H1 (cell line): ENCODE measurements around the gene CCNYL1. TPM values are rescaled to one million over a fixed set of nuclear protein-coding genes. Genes with fewer than 3 reads are reported as not detected.

Experiments used
- CTCF ChIA-PET: fragments of 300-600 bp; sonication (Branson Sonifier 250); formaldehyde crosslinking; loops from one replicate; lab custom pipeline; 2021; ENCODE audit not compliant: partially characterized antibody; lab: Charles Lee
- POLR2A ChIA-PET: fragments of 300-600 bp; sonication (Branson Sonifier 250); formaldehyde crosslinking; loops from one replicate; lab custom pipeline; 2021; ENCODE audit warnings: inconsistent platforms; ENCODE audit not compliant: partially characterized antibody; lab: Charles Lee
- DNase-seq, 2 experiments: peaks; one replicate each; pipeline versions ENCODE4 v3.0.0 to v3.0.0-alpha.2; 2010 to 2022; ENCODE audit warnings: low spot score in 2 of 2, low read depth in 1 of 2, mixed read lengths in 1 of 2
- FAIRE-seq: peaks from 2 replicates; lab custom pipeline; 2011; peaks lifted over from hg19 to GRCh38; lab: Jason Lieb, UNC
- H2AFZ ChIP-seq: 2 replicates; pipeline ENCODE4 v1.8.1; 2012; ENCODE audit warnings: low read length, inconsistent platforms
- H2AK5ac ChIP-seq: 2 replicates; pipeline ENCODE4 v1.6.1; 2013; ENCODE audit warnings: low read depth, low read length
- H2BK120ac ChIP-seq: replicated peaks from 2 replicates; pipeline ENCODE3; 2013; ENCODE audit warnings: low read depth, low read length, inconsistent platforms
- H2BK12ac ChIP-seq: 2 replicates; pipeline ENCODE4 v1.6.1; 2013; ENCODE audit warnings: low read depth, low read length
- H2BK15ac ChIP-seq: 2 replicates; pipeline ENCODE4 v1.6.1; 2013; ENCODE audit warnings: low read length
- H2BK20ac ChIP-seq: 2 replicates; pipeline ENCODE4 v1.6.1; 2013; ENCODE audit warnings: low read length
- H2BK5ac ChIP-seq: 2 replicates; pipeline ENCODE4 v1.6.1; 2013; ENCODE audit warnings: low read depth, low read length
- H3K14ac ChIP-seq: 2 replicates; pipeline ENCODE4 v1.6.1; 2013; ENCODE audit warnings: inconsistent platforms; ENCODE audit not compliant: insufficient read length
- H3K18ac ChIP-seq: 2 replicates; pipeline ENCODE4 v1.6.1; 2013; ENCODE audit warnings: low read length; ENCODE audit errors: extremely low read depth
- H3K23ac ChIP-seq: 2 replicates; pipeline ENCODE4 v1.6.1; 2013; ENCODE audit warnings: inconsistent platforms; ENCODE audit not compliant: insufficient read length
- H3K23me2 ChIP-seq: 2 replicates; pipeline ENCODE4 v1.6.1; 2013; ENCODE audit warnings: low read depth, low read length
- H3K27ac ChIP-seq: 2 replicates; pipeline ENCODE4 v1.6.1; 2011; ENCODE audit warnings: low read depth, low read length, inconsistent platforms
- H3K27me3 ChIP-seq, 4 experiments: replicated peaks in 1 of 4; 1 replicate in 1 of 4; 2 replicates in 3 of 4; pipeline versions ENCODE4 v1.6.1 to v1.8.1; 2011 to 2013; ENCODE audit warnings: low read length in 3 of 4, mild to moderate bottlenecking in 3 of 4, inconsistent platforms in 2 of 4, mixed read lengths in 2 of 4, moderate library complexity in 1 of 4; ENCODE audit not compliant: control insufficient read depth in 3 of 4, insufficient read depth in 3 of 4; ENCODE audit errors: extremely low read depth in 1 of 4
- H3K36me3 ChIP-seq, 4 experiments: 2 replicates each; pipeline versions ENCODE4 v1.6.1 to v1.8.1; 2011 to 2013; ENCODE audit warnings: mild to moderate bottlenecking in 4 of 4, low read length in 3 of 4, moderate library complexity in 2 of 4, control low read depth in 1 of 4, inconsistent platforms in 1 of 4; ENCODE audit not compliant: insufficient read depth in 4 of 4, control insufficient read depth in 2 of 4
- H3K4ac ChIP-seq: replicated peaks from 2 replicates; pipeline ENCODE3; 2013; ENCODE audit warnings: low read length, low read depth, mixed read lengths, inconsistent platforms; ENCODE audit not compliant: insufficient read length
- H3K4me1 ChIP-seq, 4 experiments: replicated peaks in 1 of 4; 1 replicate in 1 of 4; 2 replicates in 3 of 4; pipeline versions ENCODE4 v1.6.1 to v1.8.1; 2011 to 2013; ENCODE audit warnings: low read length in 3 of 4, inconsistent platforms in 2 of 4, mixed read lengths in 1 of 4; ENCODE audit not compliant: insufficient read depth in 4 of 4, control insufficient read depth in 3 of 4
- H3K4me2 ChIP-seq, 2 experiments: 2 replicates each; pipeline versions ENCODE4 v1.6.1 to v1.8.1; 2011 to 2013; ENCODE audit warnings: low read depth in 2 of 2, low read length in 2 of 2, control low read depth in 1 of 2, inconsistent platforms in 1 of 2, mild to moderate bottlenecking in 1 of 2; ENCODE audit not compliant: insufficient read depth in 1 of 2
- H3K4me3 ChIP-seq, 4 experiments: fragments of 200-600, 300-600 bp in 1 of 4; sonication (generic), shearing (Covaris generic), sonication (Bioruptor Twin) in 1 of 4; 2 replicates each; pipeline versions ENCODE4 v1.5.1 to v1.8.1; 2011 to 2016; ENCODE audit warnings: low read length in 4 of 4, low read depth in 3 of 4, control low read depth in 2 of 4, inconsistent platforms in 2 of 4, mild to moderate bottlenecking in 2 of 4, mixed read lengths in 1 of 4, moderate library complexity in 1 of 4; ENCODE audit not compliant: insufficient read depth in 2 of 4; ENCODE audit errors: extremely low read depth in 1 of 4
- H3K56ac ChIP-seq: replicated peaks from 2 replicates; pipeline ENCODE3; 2013; ENCODE audit warnings: low read depth, mild to moderate bottlenecking, mixed read lengths, low read length, inconsistent platforms; ENCODE audit not compliant: insufficient read length
- H3K79me1 ChIP-seq: 2 replicates; pipeline ENCODE4 v1.6.1; 2013; ENCODE audit warnings: low read depth, low read length, control low read depth
- H3K79me2 ChIP-seq, 2 experiments: 2 replicates each; pipeline versions ENCODE4 v1.6.1 to v1.8.1; 2012 to 2013; ENCODE audit warnings: low read length in 2 of 2, mild to moderate bottlenecking in 2 of 2, inconsistent platforms in 1 of 2; ENCODE audit not compliant: insufficient read depth in 2 of 2, control insufficient read depth in 1 of 2
- H3K9ac ChIP-seq, 4 experiments: replicated peaks in 1 of 4; 1 replicate in 1 of 4; 2 replicates in 3 of 4; pipeline versions ENCODE4 v1.6.1 to v1.8.1; 2011 to 2013; ENCODE audit warnings: low read depth in 3 of 4, low read length in 3 of 4, control low read depth in 2 of 4, mild to moderate bottlenecking in 2 of 4, moderate library complexity in 2 of 4, inconsistent platforms in 1 of 4; ENCODE audit errors: extremely low read depth in 1 of 4
- H3K9me3 ChIP-seq, 2 experiments: 2 replicates each; pipeline versions ENCODE4 v1.6.1 to v1.8.1; 2012 to 2013; ENCODE audit warnings: mild to moderate bottlenecking in 2 of 2, moderate library complexity in 2 of 2, control low read depth in 1 of 2, inconsistent platforms in 1 of 2, low read depth in 1 of 2, low read length in 1 of 2, mixed read lengths in 1 of 2; ENCODE audit not compliant: insufficient read depth in 2 of 2
- H4K20me1 ChIP-seq, 2 experiments: replicated peaks in 1 of 2; 2 replicates each; pipeline versions ENCODE3 to v1.8.1; 2011 to 2013; ENCODE audit warnings: inconsistent platforms in 2 of 2, low read length in 2 of 2, mild to moderate bottlenecking in 1 of 2; ENCODE audit not compliant: insufficient read depth in 2 of 2, control insufficient read depth in 1 of 2
- H4K5ac ChIP-seq: 2 replicates; pipeline ENCODE4 v1.6.1; 2013; ENCODE audit warnings: low read length, low read depth, mixed read lengths, inconsistent platforms; ENCODE audit not compliant: insufficient read length
- H4K8ac ChIP-seq: 2 replicates; pipeline ENCODE4 v1.8.0; 2013; ENCODE audit warnings: mild to moderate bottlenecking, moderate library complexity, low read length, inconsistent platforms; ENCODE audit not compliant: insufficient read depth; ENCODE audit errors: extremely low read depth
- H4K91ac ChIP-seq: replicated peaks from 2 replicates; pipeline ENCODE3; 2013; ENCODE audit warnings: low read length, mixed read lengths, inconsistent platforms; ENCODE audit not compliant: insufficient read length
- BRCA1 ChIP-seq: IDR thresholded peaks from 2 replicates; pipeline ENCODE4 v1.6.1; 2012; ENCODE audit warnings: low read depth, low read length, improper control_type of control experiment
- EP300 ChIP-seq, 2 experiments: IDR thresholded peaks; 1 replicate in 1 of 2; 2 replicates in 1 of 2; pipeline ENCODE4 v1.6.1; 2011 to 2012; ENCODE audit warnings: low read depth in 2 of 2, low read length in 2 of 2, mild to moderate bottlenecking in 2 of 2, borderline replicate concordance in 1 of 2, inconsistent platforms in 1 of 2, moderate library complexity in 1 of 2
- KDM1A ChIP-seq: fragments of 200-600, 300-600 bp; sonication (generic); IDR thresholded peaks from 2 replicates; pipeline ENCODE4 v1.7.1; 2016; ENCODE audit warnings: mild to moderate bottlenecking, low read length, borderline replicate concordance
- MAFK ChIP-seq: IDR thresholded peaks from 2 replicates; pipeline ENCODE4 v1.6.1; 2012; ENCODE audit warnings: low read depth, mild to moderate bottlenecking, improper control_type of control experiment, low read length
- POLR2A ChIP-seq, 2 experiments: IDR thresholded peaks; 1 replicate in 1 of 2; 2 replicates in 1 of 2; pipeline ENCODE4 v1.6.1; 2011; ENCODE audit warnings: low read depth in 2 of 2, low read length in 2 of 2, mild to moderate bottlenecking in 2 of 2; ENCODE audit errors: control extremely low read depth in 1 of 2
- YY1 ChIP-seq: IDR thresholded peaks from 2 replicates; pipeline ENCODE4 v1.6.1; 2011; ENCODE audit warnings: low read depth, mild to moderate bottlenecking, low read length
- WGBS, 2 experiments: shearing (Covaris generic) in 1 of 2; methylation state at CpG; one replicate each; pipeline versions ENCODE4 v1.1.6 to v1.1.7; 2013 to 2015; ENCODE audit warnings: low lambda C conversion rate in 2 of 2, mixed read lengths in 2 of 2, inconsistent platforms in 1 of 2, low coverage in 1 of 2, missing lambda C conversion rate in 1 of 2; ENCODE audit not compliant: insufficient replicate concordance in 2 of 2, insufficient coverage in 1 of 2, insufficient read length in 1 of 2; ENCODE audit errors: extremely low coverage in 1 of 2, missing lambda C conversion rate in 1 of 2; 5-methylcytosine and 5-hydroxymethylcytosine counted together
- polyA plus RNA-seq, 7 experiments: library from polyadenylated mRNA; depleted of rRNA in 3 of 7; stranded (reverse) in 5 of 7; unstranded in 2 of 7; fragments of >200 nt in 5 of 7; fragments of 200-250 nt in 2 of 7; gene quantifications; 1 replicate in 5 of 7; 2 replicates in 1 of 7; 4 replicates in 1 of 7; pipeline versions ENCODE4 v1.2.1 to v1.2.3, GENCODE V29; 2011 to 2013; ENCODE audit warnings: missing spikeins in 2 of 7, mixed read lengths in 2 of 7
- total RNA-seq: library from RNA; stranded (reverse); fragmentation: NEBNext Ultra II Directional; extraction: Animal tissue kit (Norgen Biotek cat#: 25700); gene quantifications from 2 replicates; pipeline ENCODE4 v1.2.1, GENCODE V29; 2021
- TF ChIP-seq, protein P1 (sequence below), 3 experiments: IDR thresholded peaks; 1 replicate in 2 of 3; 2 replicates in 1 of 3; pipeline versions ENCODE4 v1.5.1 to v1.6.1; 2011; ENCODE audit warnings: low read length in 3 of 3, mild to moderate bottlenecking in 3 of 3, inconsistent platforms in 2 of 3, low read depth in 1 of 3, moderate library complexity in 1 of 3; ENCODE audit not compliant: insufficient read depth in 1 of 3; ENCODE audit errors: control extremely low read depth in 1 of 3

CCNYL1 gene
- total and polyA plus RNA-seq, 2 of the 8 experiments (the other 6 are each of a cell fraction or from before 2014, with no cell fraction given): 13.3 to 35.4 TPM

DNA sequence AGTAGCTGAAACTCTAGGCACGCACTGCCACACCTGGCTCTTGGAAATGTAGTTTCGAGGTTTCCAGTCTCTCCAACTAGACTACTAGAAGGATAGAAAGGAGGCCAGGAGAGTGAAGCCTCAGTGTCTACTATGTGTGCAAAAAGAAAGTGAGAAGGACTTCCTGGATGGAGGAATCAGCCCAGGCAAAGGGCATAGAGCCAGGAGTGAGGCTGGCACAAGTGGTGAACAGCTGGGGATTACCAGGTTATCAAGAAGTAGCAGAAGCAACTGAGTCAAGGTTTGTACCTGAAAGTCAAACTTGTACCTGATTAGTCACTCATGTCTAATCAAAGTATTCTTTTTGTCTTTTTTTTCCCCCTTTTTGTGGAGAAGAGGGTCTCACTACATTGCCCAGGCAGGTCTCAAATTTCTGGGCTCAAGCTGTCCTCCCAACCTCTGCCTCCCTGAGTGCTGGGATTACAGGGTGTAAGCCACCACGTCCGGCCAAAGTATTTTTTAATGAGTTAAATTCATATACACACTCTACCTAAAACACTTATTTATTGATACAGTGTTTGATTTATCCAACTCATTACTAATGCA lies 67.0 kb downstream of the CCNYL1 start:
- H2AFZ ChIP-seq: no peak overlapping the region
- H3K9me3 ChIP-seq: no peaks in the 10 kb centered on the region
- H3K4me3 ChIP-seq: no peak overlapping the region
- H3K27ac ChIP-seq: no peak overlapping the region
- H2BK15ac ChIP-seq: no peak overlapping the region
- no peak for TF ChIP-seq KDM1A
- no peak for TF ChIP-seq BRCA1
- TF ChIP-seq, protein P1, sequence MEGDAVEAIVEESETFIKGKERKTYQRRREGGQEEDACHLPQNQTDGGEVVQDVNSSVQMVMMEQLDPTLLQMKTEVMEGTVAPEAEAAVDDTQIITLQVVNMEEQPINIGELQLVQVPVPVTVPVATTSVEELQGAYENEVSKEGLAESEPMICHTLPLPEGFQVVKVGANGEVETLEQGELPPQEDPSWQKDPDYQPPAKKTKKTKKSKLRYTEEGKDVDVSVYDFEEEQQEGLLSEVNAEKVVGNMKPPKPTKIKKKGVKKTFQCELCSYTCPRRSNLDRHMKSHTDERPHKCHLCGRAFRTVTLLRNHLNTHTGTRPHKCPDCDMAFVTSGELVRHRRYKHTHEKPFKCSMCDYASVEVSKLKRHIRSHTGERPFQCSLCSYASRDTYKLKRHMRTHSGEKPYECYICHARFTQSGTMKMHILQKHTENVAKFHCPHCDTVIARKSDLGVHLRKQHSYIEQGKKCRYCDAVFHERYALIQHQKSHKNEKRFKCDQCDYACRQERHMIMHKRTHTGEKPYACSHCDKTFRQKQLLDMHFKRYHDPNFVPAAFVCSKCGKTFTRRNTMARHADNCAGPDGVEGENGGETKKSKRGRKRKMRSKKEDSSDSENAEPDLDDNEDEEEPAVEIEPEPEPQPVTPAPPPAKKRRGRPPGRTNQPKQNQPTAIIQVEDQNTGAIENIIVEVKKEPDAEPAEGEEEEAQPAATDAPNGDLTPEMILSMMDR (IDR thresholded peaks at IDR 0.05; ENCODE audit: control extremely low read depth in 1 of 3, insufficient read depth in 1 of 3, low read depth in 1 of 3, low read length in 3 of 3): no peak
- TF ChIP-seq EP300 (IDR thresholded peaks at IDR 0.05; ENCODE audit: borderline replicate concordance in 1 of 2, low read depth in 2 of 2, low read length in 2 of 2): no peak
- no peak for TF ChIP-seq POLR2A (IDR thresholded peaks at IDR 0.05; ENCODE audit: control extremely low read depth in 1 of 2, low read depth in 2 of 2, low read length in 2 of 2)
- TF ChIP-seq YY1: no peak
- TF ChIP-seq MAFK: no peak
- H2AK5ac ChIP-seq: no peak overlapping the region
- ChIA-PET POLR2A (interaction anchor here (0.8 to 1.9 kb wide), 3 partner anchors 11 to 18 kb away, joined by 3 to 4 read pairs (median 3); no protein-coding TSS in a partner anchor), CTCF (interaction anchor here (0.6 to 1.7 kb wide), 4 partner anchors 14 to 262 kb away, joined by 3 to 6 read pairs (median 4); no protein-coding TSS in a partner anchor)
- no peaks in the 10 kb centered on the region for H3K23me2 ChIP-seq
- H3K23ac ChIP-seq: no peak overlapping the region
- H3K79me1 ChIP-seq: no peaks in the 10 kb centered on the region
- H4K8ac ChIP-seq: no peak overlapping the region
- H3K4me2 ChIP-seq: no peak overlapping the region
- DNase-seq (no peak), FAIRE-seq (no peak)
- no peaks in the 10 kb centered on the region for H3K36me3 ChIP-seq
- H3K56ac ChIP-seq: no peak overlapping the region
- H3K9ac ChIP-seq: no peak overlapping the region
- H4K5ac ChIP-seq: no peak overlapping the region
- no peak overlapping the region for H3K4ac ChIP-seq
- 74% methylated on average over 4 of the region's 4 CpGs; no CpG with 5 or more reads in 1 of the 2 experiments for WGBS, 2 experiments
- H4K20me1 ChIP-seq: no peaks in the 10 kb centered on the region
- H3K27me3 ChIP-seq: no peaks in the 10 kb centered on the region
- H2BK120ac ChIP-seq: no peak overlapping the region
- no peak overlapping the region for H3K14ac ChIP-seq
- no peaks in the 10 kb centered on the region for H3K79me2 ChIP-seq
- H3K4me1 ChIP-seq: peaks cover 0 to 2% (median 0%) of the 10 kb centered on the region in 4 experiments; a peak in 3 of 7 replicates
- 0 out of 2 replicates have a peak overlapping the region, but pooled peaks have one; percentile 27 for H2BK12ac ChIP-seq
- no peak overlapping the region for H3K18ac ChIP-seq
- H2BK5ac ChIP-seq: no peak overlapping the region
- H2BK20ac ChIP-seq: no peak overlapping the region
- H4K91ac ChIP-seq: no peak overlapping the region
